PC-3 (cell line): Measurements from ENCODE around the gene SLC7A10.

Experiments used
- EZH2 ChIP-seq: fragments of 300-600 bp; sonication (generic); IDR thresholded peaks from one replicate; pipeline ENCODE4 v1.6.1; 2017; ENCODE audit warnings: antibody characterized with exemption, mild to moderate bottlenecking, low read length; ENCODE audit not compliant: unreplicated experiment
- TF ChIP-seq, protein P1 (sequence below): fragments of 300-600 bp; sonication (generic); conservative IDR thresholded peaks from 2 replicates; pipeline ENCODE4 v1.5.1; 2017; ENCODE audit warnings: antibody characterized with exemption, low read depth, mild to moderate bottlenecking, low read length

DNA sequence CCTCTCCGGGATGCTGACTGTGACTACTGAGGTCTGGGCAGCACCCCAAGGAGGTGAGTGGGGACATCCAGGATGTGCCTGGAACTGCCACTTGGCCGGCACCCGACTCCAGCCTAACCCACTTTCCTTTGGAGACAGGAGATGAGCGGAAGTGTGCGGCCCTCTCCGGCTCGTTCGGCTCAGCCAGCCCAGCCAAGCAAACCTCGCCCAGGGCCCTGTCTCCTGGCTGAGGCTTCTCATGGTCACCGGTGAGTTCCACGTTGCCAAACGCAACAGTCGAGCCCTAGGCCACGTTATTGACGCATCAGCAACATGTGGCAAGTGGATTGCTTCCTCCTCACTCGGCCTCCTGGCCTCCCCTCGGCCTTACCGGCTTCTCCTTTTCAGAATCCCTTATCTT is 5.5 kb downstream of the SLC7A10 start:
- TF ChIP-seq, protein P1, sequence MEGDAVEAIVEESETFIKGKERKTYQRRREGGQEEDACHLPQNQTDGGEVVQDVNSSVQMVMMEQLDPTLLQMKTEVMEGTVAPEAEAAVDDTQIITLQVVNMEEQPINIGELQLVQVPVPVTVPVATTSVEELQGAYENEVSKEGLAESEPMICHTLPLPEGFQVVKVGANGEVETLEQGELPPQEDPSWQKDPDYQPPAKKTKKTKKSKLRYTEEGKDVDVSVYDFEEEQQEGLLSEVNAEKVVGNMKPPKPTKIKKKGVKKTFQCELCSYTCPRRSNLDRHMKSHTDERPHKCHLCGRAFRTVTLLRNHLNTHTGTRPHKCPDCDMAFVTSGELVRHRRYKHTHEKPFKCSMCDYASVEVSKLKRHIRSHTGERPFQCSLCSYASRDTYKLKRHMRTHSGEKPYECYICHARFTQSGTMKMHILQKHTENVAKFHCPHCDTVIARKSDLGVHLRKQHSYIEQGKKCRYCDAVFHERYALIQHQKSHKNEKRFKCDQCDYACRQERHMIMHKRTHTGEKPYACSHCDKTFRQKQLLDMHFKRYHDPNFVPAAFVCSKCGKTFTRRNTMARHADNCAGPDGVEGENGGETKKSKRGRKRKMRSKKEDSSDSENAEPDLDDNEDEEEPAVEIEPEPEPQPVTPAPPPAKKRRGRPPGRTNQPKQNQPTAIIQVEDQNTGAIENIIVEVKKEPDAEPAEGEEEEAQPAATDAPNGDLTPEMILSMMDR, result no peak
- TF ChIP-seq EZH2, result no peak
